ENCODE measurements around the gene CCDC187.

GRCh38 chr9:136284951-136285350, 18.9 kb downstream of the CCDC187 start:
- no peak for TF ChIP-seq POLR2AphosphoS5 (IDR thresholded peaks at IDR 0.05; ENCODE audit: low read depth, low read length)
- TF ChIP-seq EP300 (IDR thresholded peaks at IDR 0.05; ENCODE audit: borderline replicate concordance in 1 of 2, low read depth in 2 of 2, low read length in 2 of 2): no peak
- TF ChIP-seq, protein P1, sequence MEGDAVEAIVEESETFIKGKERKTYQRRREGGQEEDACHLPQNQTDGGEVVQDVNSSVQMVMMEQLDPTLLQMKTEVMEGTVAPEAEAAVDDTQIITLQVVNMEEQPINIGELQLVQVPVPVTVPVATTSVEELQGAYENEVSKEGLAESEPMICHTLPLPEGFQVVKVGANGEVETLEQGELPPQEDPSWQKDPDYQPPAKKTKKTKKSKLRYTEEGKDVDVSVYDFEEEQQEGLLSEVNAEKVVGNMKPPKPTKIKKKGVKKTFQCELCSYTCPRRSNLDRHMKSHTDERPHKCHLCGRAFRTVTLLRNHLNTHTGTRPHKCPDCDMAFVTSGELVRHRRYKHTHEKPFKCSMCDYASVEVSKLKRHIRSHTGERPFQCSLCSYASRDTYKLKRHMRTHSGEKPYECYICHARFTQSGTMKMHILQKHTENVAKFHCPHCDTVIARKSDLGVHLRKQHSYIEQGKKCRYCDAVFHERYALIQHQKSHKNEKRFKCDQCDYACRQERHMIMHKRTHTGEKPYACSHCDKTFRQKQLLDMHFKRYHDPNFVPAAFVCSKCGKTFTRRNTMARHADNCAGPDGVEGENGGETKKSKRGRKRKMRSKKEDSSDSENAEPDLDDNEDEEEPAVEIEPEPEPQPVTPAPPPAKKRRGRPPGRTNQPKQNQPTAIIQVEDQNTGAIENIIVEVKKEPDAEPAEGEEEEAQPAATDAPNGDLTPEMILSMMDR (IDR thresholded peaks at IDR 0.05; ENCODE audit: control extremely low read depth in 1 of 3, insufficient read depth in 1 of 3, low read depth in 1 of 3, low read length in 3 of 3): no peak
- no peak for TF ChIP-seq POLR2A (IDR thresholded peaks at IDR 0.05; ENCODE audit: control extremely low read depth in 1 of 2, low read depth in 2 of 2, low read length in 2 of 2)
- no peak for TF ChIP-seq TAF1 (IDR thresholded peaks at IDR 0.05; ENCODE audit: low read depth, low read length)
- no peak for TF ChIP-seq EZH2 (IDR thresholded peaks at IDR 0.05; ENCODE audit: low read depth, low read length, severe bottlenecking)
- TF ChIP-seq CBX5 (IDR thresholded peaks at IDR 0.05; ENCODE audit: low read depth, low read length): no peak
